ENCODE measurements around the gene NTN3.
A peak's percentile ranks its signal among the peaks of the same experiment; 100 is the strongest.
"Not testable (repeated sequence)": the region's sequence is repeated elsewhere in the genome, so short reads cannot be mapped to it uniquely, and the experiment has no call there.

The NTN3 gene

DNA sequence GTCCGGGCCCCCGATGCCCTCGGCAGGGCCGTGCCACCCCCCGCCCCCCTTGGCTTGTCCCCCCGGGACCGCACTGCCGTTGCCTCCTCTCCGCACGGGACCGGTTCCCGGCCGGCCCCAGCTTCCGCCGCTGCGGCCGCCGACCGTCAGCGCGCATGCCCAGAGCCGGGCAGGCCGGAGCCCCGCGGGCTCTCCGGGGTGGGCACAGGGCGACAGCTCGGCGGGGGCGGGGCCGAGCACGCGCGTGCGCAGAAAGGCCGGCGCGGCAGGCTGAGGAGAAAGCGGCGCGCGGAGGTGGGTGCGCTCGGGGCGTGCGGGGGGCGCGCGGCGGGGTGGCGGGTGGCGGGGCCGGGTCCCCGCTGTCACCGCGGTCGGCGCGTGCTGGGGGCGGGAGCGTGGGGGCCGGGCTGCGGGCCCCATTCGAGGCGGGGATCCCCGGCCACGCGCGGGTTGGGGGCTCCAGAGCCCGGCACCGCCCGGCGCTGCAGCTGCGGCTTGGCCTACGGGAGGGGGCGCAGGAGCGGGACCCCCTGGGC is 3.8 kb downstream of the NTN3 start, which contains the start of gene TBC1D24:
TBC1D24 (plus strand) TSS at position 251 of the 536 bp plus-strand sequence. CDS start 21,022 bp downstream, outside the sequence.
- H3K4me3 ChIP-seq (ENCODE audit: low read length): peak within 1 kb of the TSS; percentile 71
- DNase-seq (ENCODE audit: low read depth, low spot score): peak; percentile 51

DNA sequence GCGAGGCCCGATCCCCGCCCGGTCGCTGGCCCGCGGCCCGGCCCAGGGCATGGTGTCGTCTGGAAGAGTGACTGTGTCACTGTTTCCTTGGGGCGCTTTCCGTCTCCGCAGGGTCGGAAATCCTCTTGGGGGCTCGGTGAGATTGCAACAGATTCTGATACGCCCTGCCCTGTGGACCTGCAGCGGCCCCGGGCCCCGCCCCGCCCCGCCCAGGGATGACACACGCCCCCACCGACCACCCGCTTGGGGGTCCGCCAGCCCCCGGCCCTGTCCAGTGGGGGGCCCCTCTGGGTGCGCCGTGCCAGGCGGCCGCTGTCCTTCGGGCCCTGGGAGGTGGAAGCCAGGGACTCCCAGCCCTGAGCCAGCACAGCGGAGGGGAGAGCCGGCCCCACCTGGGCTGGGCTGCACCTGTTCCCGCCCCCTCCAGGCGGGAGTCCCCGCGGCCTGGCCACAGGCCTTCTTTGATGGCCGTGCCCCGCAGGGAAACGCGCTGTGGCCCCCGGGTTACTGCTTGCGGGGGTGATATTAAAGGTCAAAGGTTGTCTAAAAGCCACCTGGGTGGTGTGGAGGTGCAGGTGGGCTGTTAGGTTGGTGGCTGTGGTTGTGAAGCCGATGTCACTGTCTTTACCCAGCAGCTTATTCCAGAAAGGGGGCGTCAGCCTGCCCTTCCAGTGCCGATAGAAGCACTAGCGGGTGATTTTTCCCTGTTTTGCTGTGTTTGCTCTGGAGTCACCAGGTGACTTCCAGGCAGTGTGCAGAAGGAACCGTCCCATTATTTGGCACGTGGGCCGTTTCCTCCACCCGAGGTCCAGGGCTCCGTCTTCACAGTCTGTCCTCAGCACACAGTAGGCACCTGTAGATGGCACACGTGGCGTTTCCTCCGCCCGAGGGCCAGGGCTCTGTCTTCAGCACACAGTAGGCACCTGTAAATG is 4.6 kb downstream of the NTN3 start:
- H3K4me3 ChIP-seq (ENCODE audit: low read length): peak overlapping the region; percentile 56
- no peak for DNase-seq (ENCODE audit: low read depth, low spot score)

DNA sequence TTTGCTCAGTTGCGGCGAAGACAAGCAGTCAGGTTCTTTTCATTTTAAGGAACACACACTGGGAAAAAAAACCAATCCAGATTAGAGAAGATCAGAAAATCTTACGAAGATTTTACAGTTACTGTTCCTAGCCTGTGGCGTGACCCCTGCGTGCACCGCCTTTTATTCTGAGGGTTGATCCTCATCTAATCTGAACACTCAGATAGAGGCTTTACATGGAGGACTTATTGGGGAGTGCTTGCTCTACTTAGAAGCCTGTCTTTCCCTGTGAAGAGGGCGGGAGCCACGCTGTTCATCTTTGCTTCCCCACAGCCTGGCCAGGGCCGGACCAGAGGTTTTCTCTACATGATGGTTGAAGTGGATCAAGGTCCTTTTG is 5.2 kb downstream of the NTN3 start:
- no peak overlapping the region for H3K4me3 ChIP-seq (ENCODE audit: low read length)
- no peak for DNase-seq (ENCODE audit: low read depth, low spot score)

DNA sequence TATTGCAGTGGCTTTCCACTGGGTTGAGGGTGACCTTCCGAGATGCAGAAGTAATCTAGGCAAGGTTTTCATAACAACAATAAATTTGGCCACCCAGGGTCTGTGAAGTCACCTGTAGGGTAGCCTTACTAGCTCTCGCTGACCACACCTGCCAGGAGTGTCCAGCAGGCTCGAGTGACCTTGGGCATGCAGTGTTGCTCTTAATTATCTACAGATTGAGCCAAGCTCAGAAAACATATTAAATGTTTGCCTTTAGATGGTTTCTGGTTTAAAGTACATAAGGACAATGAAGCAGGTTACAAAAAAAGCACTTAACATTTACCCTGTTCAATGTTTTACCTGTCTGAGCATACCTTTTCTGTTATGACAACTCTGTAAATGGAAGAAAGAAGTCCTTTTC is 5.6 kb downstream of the NTN3 start:
- no peak for DNase-seq (ENCODE audit: low read depth, low spot score)
- no peak overlapping the region for H3K4me3 ChIP-seq (ENCODE audit: low read length)

DNA sequence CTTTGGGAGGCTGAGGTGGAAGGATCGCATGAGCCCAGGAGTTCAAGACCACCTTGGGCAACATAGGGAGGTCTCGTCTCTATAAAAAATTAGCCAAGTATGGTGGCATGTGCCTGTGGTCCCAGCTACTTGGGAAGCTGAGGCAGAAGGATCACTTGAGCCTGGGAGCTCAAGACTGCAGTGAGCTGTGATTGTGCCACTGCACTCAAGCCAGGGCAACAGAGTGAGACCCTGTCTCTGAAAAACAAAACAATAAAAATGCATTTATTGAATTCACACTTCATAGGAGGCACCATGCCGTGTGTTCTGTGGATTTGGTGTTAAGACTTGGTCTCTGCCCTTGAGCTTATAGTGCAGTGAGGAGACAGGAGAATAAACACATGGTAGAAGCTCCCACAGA is 6.2 kb downstream of the NTN3 start:
- DNase-seq (ENCODE audit: low read depth, low spot score): no peak
- H3K4me3 ChIP-seq (ENCODE audit: low read length): no peak overlapping the region

DNA sequence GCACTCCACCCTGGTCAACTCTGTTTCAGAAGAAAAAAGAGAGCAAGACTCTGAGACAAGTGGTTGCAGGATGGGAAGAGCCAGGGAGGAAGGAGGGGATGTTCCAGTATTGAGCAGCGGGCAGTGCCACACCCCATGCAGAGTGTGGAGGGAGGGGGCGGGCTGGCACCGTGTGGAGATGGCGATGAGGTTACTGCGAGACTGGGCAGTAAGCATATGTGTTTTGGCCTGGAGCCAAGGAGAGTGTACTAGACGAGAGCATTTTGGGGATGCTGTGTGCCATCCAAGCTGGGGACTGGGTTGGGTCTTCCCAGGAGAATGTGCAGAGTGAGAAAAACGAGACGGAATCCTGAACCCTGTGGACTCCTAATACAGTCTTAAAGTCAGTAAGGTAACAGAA is 7.2 kb downstream of the NTN3 start:
- no peak for DNase-seq (ENCODE audit: low read depth, low spot score)
- no peak overlapping the region for H3K4me3 ChIP-seq (ENCODE audit: low read length)

DNA sequence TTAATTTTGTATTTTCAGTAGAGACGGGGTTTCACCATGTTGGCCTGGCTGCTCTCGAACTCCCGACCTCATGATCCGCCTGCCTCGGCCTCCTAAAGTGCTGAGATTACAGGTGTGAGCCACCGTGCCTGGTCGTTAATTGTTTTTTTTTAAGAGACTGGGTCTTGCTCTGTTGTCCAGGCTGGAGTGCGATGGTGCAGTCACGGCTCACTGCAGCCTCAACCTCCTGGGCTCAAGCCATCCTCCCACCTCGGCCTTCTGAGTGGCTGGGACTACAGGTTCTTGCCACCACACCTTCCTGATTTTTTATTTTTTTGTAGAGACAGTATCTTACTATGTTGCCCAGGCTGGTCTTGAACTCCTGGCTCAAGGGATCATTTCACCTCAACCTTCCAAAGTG is 8.9 kb downstream of the NTN3 start:
- not testable (repeated sequence) for DNase-seq (ENCODE audit: low read depth, low spot score); H3K4me3 ChIP-seq (ENCODE audit: low read length)

DNA sequence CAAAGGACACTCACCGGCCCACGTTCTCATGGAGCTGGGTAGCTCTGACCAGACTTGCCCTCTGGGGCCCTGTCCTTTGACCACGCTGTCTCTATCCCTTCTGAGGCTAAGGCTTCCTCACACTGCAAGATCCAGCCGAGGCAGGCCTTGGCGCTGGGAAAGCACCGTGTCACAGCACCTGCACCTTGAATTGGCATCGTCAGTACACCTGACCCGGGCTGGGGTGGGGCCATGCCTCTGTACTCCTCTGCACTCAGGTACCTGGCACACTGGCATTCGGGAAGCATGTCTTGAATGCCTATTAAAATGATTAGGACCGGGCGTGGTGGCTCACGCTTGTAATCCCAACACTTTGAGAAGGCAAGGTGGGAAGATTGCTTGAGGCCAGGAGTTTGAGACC is 9.9 kb downstream of the NTN3 start:
- no peak for DNase-seq (ENCODE audit: low read depth, low spot score)
- no peak overlapping the region for H3K4me3 ChIP-seq (ENCODE audit: low read length)

DNA sequence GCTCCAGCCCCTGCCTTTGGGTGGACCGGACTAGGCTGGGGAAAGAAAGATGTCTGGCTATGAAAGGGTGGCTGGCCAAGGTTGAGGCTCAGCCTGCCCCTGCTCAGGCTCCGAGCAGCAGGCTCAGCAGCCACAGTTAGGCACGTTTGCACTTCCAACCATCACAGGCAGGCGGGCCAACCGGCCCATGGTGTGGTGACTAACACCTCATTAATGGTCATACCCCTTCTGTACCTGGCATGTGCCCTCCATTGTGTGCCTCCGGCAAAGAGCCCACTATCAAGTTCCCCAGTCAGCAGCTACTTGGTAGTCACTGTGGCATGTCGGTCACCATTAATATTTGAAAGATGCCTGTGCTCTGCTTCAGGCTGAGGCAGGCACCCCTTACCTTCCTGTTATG is 10.6 kb downstream of the NTN3 start:
- no peak overlapping the region for H3K4me3 ChIP-seq (ENCODE audit: low read length)
- no peak for DNase-seq (ENCODE audit: low read depth, low spot score)

DNA sequence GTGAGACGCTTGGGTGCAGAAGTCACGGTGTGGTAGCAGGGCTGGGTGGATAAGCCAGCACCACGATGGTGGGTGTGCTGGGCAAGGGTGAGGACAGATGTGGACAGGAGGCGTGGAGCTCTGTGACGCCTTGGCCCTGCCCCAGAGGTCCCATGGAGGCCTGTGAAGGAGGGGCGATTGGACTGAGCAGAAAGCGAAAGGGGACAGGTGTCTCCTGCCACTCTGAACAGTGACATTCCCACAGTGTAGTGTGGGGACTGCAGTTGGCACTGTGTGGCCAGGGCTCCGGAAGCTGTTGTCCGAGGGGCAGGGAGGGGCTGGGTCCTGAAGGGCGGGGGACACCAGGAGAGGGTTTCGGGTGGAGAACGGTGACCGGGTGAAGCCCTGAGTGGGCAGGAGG is 11.2 kb downstream of the NTN3 start:
- H3K4me3 ChIP-seq (ENCODE audit: low read length): no peak overlapping the region
- no peak for DNase-seq (ENCODE audit: low read depth, low spot score)

DNA sequence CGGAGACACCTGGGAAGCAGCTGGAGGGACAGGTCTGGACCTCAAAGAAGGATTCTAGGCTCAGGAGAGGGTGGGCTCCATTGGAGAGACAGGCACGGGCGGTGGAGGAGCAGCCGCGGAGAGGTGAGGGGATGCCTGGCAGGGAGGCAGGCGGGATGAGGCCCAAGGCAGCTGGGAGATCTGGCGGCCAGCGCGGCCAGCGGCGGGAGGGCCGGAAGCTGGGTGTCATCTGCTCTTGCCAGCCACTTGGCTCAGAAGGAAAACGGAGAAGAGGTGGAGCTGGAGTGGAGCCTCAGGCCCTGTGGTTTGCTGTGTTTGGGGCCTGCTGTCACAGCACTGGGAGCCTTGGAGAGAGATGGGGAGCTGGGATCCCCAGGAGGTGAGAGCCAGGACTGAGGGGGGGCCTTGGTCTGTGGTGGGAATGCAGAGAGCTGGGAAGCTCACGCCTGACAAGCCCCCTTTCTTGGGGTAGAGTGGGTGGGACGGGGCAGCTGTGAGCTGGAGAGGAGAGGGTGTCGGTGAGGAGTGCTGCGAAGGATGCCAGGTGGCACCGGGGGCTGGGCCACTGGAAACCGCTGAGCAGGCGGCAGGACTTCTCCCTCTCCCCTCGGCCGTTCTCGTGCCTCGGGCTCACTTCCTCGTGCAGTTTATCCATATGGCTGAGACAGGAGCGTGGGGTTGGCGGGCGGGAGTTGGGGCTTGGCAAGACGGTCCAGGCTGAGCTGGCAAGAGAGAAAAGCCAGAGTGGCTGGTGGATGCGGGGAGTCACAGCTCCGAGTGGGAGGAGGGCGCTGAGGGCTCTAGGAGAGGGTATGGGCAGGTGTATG is 11.8 kb downstream of the NTN3 start:
- no peak overlapping the region for H3K4me3 ChIP-seq (ENCODE audit: low read length)
- DNase-seq (ENCODE audit: low read depth, low spot score): no peak

DNA sequence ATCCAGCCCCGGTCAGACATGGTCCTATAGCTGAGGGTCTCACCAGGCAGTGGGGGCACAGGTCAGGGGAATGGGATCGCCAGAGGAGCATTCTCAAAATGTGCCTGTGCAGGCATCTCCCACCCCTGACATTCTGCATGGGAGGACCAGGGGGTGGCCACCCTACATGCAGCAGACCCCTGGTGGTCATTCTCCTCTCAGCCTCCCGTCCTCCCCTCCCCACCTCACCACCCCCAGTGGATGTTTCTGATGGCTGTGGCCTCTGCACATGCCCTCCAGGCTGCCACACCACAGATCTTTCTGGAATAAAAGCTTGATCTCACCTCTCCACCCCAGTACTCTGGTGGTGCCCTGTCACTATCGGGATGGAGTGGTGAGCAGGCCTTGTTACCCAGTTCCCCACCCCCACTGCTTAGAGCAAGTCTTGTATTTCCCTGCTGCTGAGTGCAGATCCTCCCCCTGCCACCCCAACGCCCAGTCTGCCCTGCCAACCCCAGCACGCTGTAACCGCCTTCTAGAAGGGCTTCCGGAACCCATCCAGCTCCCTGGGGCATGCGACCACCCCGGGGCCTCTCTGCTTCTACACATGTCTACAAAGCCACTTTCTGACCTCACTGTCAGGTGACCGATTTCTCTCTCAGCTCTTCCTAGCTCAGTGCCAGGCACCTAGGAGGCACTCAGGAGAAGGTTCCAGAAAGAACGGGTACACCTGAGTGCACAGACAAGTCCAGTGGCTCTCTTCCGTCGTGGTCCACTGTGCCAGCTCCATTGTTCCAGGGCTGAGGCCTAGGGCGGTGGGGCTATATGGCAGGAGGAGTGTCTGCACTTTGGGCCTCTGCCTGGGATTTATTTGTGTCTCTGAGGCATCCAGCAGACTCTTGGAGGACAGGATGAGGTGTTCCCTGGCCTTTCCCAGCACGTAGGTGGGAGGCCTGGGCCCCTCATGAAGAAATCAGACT is 13.1 kb downstream of the NTN3 start:
- no peak overlapping the region for H3K4me3 ChIP-seq (ENCODE audit: low read length)
- DNase-seq (ENCODE audit: low read depth, low spot score): no peak

DNA sequence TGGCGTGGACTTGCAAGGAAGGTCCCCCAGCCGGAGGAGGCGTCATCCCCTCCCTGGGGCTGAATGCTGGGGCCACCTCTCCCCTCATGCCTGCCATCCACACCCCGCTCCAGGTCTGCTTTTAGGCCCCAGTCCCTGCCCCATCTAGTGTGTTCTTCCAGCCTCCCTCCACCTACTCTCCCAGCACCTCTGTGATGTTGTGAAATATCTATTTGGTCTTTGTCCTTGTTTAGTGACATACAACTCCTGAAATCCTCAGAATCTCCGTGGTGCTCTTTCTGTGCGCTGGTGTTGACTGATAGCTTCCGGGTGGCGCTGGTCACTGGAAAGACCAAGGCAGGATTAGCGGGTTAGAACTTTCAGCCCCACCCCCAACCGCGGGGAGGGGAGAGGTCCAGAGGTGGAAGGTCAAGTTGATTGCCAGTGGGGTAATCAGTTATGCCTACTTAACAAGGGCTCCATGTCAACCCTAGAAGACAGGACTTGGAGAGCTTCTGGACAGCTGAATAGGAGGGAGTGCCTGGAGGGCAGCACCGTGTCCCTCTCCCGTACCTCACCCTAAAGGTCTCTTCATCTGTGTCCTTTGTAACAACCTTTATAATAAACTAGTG is 13.9 kb downstream of the NTN3 start:
- no peak for DNase-seq (ENCODE audit: low read depth, low spot score)
- H3K4me3 ChIP-seq (ENCODE audit: low read length): no peak overlapping the region

DNA sequence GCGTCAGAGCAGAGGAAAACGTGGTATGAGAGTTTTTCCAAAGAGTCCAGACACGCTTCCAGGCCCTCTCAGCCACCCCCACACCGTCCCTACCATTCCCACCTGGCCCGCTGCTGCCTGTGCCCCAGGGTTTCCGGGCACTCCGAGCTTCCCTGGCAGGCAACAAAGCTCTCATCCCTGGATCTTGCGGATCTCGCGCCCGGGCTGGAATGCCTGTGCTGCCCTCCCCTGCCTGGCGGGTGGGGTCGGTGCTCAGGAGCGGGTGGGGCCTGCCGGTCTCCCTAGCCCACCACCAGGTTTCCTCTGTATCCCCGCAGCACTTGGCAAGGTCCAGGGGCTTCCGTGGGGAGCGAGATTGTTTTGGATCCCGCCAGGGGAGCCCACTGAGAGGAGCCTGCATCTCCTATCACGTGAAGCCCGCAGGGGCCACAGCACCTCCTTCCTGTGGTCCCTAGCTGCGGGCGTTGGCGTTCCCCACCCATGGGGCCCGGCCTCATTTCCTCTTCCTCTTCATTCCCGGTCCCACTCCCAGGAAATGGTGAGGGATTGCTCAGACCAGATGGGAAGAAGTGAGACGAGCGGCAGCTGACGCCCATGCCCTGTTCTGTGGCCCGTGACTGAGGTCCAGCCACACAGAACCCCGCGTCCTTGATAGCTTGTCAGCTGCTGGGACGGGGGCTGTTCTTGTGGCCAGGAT is 14.9 kb downstream of the NTN3 start:
- DNase-seq (ENCODE audit: low read depth, low spot score): no peak
- H3K4me3 ChIP-seq (ENCODE audit: low read length): no peak overlapping the region

DNA sequence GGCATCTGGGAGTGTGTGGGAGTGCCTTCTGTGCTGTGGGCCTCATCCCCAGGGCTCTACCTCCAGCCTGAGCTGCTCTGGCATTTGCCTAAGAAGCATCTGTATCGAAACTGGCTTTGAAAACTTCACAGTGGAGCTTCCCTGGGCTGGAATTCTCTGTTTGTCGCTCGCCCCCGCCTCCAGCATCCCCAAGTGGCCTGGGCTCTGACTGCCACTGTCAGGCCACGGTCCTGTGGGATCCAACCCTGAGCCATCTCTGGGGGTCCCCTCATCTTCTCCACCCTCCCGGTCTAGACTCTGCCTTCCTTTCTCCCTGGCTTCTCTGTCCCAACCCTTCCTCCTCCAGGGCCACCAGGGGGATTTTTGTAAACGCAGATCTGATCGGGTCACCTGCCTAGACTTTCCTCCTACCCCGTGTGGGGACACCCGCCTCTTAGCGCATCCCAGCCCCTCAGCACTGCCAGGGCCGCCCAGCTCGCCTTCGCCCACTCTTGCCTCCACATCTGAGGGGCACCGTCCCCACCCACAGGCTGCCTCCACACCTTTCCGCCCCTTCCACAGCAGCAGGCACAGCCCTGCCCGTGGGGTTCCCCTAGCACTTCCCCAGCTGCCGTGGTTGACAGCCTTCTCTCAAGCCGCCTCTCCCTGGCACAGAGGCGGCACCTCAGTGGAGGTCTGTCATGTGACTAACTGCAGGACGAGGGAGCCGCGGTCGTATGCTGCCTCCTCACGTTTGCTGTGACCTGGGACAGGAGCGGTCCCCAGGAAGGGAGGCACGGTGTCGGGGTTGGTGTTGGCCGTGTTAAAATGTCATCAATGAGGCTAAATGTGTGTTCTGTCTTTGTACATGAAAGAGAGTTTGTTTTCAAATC is 15.8 kb downstream of the NTN3 start:
- DNase-seq (ENCODE audit: low read depth, low spot score): no peak

DNA sequence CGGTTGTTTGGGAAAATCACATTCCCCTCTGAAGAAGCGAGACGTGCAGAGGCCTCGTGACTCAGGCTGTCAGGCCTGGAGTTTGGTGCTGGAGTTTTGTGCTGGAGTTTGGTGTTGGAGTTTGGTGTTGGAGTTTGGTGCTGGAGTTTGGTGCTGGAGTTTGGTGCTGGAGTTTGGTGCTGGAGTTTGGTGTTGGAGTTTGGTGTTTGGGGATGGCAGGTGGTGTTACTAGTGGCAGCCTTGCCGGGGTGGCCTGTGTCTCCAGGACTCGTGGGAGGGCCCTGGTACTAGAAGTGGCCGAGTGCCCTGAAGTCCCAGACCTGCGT is 16.4 kb downstream of the NTN3 start:
- no peak overlapping the region for H3K4me3 ChIP-seq (ENCODE audit: low read length)
- no peak for DNase-seq (ENCODE audit: low read depth, low spot score)

More for the DNA sequence above, 15.8 kb downstream of the NTN3 start:
- H3K4me3 ChIP-seq (ENCODE audit: low read length): no peak overlapping the region

DNA sequence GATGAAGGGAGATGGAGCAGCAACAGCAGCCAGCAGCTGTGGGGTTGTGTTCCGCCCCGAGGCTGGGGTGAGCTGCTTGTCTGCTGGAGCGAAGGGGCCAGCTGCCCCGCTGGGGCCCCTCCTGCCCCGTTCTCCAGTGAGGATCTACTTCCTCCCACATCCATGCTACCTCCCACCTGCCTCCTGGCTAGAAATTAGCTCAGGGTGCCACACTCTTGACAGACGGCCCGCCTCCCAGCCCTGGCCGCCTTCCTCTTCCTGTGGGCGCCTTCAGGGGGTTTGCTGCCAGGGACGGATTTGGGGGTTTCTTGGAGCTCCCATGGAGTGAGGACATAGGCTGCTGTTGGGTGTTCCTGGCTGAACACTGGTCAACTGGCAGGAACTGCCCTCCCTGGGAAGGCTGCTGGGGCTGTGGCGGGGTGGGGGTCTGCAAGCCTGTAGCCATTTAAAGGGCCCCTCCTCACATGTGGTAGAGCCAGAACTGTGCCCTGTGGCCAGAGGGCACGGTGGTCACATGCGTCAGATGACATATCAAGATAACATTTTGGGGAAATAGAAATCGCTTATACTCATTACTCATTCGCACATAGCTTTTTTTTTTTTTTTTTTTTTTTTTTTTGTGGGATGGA is 16.9 kb downstream of the NTN3 start:
- DNase-seq (ENCODE audit: low read depth, low spot score): no peak

More for the DNA sequence above, 16.9 kb downstream of the NTN3 start:
- no peak overlapping the region for H3K4me3 ChIP-seq (ENCODE audit: low read length)

Data from Jurkat, Clone E6-1 (cell line).